ENCODE results near the gene PIK3R5. TPM values are rescaled to one million over a fixed set of nuclear protein-coding genes. Genes with fewer than 3 reads are reported as not detected.

Gene PIK3R5
- total and polyA plus RNA-seq, 5 donors = 2.0 to 5.2 (median 4.9) TPM

- H3K27ac ChIP-seq (ENCODE audit: low read length) = no peak overlapping the region
- 38% methylated on average over 6 of the region's 6 CpGs for whole genome bisulfite sequencing
- DNase-seq (no peak), ATAC-seq (peak; percentile 64 to 70)
- H3K27me3 ChIP-seq (ENCODE audit: control insufficient read depth, insufficient read depth) = no peaks in the 10 kb centered on the region
- peaks cover 2% of the 10 kb centered on the region for H3K9me3 ChIP-seq (ENCODE audit: control insufficient read depth, low read length)
- no peaks in the 10 kb centered on the region for H3K4me1 ChIP-seq (ENCODE audit: control insufficient read depth, insufficient read depth, low read length)
- no peak overlapping the region for H3K4me3 ChIP-seq (ENCODE audit: low read length)
- intact Hi-C loops (cut with DNase I) = no loop called here
These were observed 43.1 kb downstream of the PIK3R5 start for GRCh38 chr17:8922451-8922850.

GRCh38 chr17:8921147-8921546 lies 44.4 kb downstream of the PIK3R5 start:
- 54% methylated on average over 2 of the region's 2 CpGs for WGBS
- intact Hi-C loops (cut with DNase I) = no loop called here
- Histone ChIP-seq H3K9me3 (ENCODE audit: control insufficient read depth, low read length) (no peaks in the 10 kb centered on the region), H3K27ac (ENCODE audit: low read length) (no peak overlapping the region), H3K4me3 (ENCODE audit: low read length) (no peak overlapping the region), H3K27me3 (ENCODE audit: control insufficient read depth, insufficient read depth) (no peaks in the 10 kb centered on the region), H3K4me1 (ENCODE audit: control insufficient read depth, insufficient read depth, low read length) (no peaks in the 10 kb centered on the region)
- DNase-seq (no peak), ATAC-seq (no peak)

DNA sequence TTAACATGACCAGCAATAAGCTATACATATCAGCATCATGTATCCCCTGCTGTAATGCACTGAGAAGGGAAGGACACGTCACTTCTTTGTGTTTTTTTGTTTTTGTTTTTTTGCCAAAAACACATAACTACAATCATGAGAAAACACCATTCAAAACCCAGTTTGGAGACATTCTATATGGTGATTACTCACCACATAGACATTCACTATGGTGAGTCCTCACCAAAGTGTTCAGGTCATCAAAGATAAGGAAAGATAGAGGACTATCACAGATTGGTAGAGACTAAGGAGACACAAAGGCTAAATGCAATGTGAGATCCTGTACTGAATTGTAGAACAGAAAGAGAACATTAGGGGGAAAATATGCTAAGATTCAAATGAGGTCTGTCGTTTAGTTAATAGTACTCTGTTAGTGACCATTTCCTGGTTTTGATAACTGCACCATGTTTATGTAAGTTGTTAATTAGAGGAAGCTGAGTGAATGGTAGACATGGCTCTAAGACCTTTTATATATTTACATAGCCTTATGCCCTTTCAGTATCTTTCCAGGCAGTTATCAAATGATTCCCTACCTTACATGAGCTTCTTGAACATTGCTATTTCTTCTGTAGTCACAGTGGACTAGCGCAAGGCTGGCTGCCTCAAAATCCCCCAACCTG lies 46.6 kb downstream of the PIK3R5 start:
- Histone ChIP-seq H3K4me3 (ENCODE audit: low read length) (no peak overlapping the region), H3K27me3 (ENCODE audit: control insufficient read depth, insufficient read depth) (no peaks in the 10 kb centered on the region), H3K9me3 (ENCODE audit: control insufficient read depth, low read length) (no peaks in the 10 kb centered on the region), H3K4me1 (ENCODE audit: control insufficient read depth, insufficient read depth, low read length) (no peaks in the 10 kb centered on the region), H3K27ac (ENCODE audit: low read length) (no peak overlapping the region)
- DNase-seq (no peak), ATAC-seq (no peak)
- 45% methylated on average over 3 of the region's 3 CpGs for WGBS
- intact Hi-C loops (cut with DNase I) = no loop called here

DNA sequence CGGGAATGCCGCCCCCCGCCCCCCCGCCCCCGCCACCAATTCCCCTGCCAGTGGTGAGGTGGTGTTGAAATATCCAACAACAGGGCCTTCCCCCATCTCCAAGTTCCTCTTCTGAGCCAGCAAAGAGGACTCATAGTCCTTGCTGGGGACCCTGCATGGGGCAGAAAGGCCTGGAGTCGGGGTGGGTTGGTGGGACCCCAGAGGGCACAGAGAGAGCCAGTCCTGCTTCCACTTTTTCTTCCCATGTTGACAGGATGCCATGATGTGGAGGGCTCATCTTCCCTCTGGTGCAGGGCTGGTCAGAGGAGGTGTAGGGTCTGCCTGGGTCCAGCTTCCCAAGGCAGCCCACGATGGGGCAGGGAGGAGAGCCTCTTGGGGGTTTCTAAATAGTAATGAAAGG lies 49.0 kb downstream of the PIK3R5 start:
- intact Hi-C loops (cut with DNase I) = no loop called here
- DNase-seq (peak in 1 of 3 donors; percentile 53), ATAC-seq (peak; percentile 50 to 55)
- no peaks in the 10 kb centered on the region for H3K4me1 ChIP-seq (ENCODE audit: control insufficient read depth, insufficient read depth, low read length)
- 76% methylated on average over 7 of the region's 7 CpGs for WGBS
- H3K4me3 ChIP-seq (ENCODE audit: low read length) = no peak overlapping the region
- peak overlapping the region; percentile 40 for H3K27ac ChIP-seq (ENCODE audit: low read length)
- H3K9me3 ChIP-seq (ENCODE audit: control insufficient read depth, low read length) = no peaks in the 10 kb centered on the region
- H3K27me3 ChIP-seq (ENCODE audit: control insufficient read depth, insufficient read depth) = no peaks in the 10 kb centered on the region

DNA sequence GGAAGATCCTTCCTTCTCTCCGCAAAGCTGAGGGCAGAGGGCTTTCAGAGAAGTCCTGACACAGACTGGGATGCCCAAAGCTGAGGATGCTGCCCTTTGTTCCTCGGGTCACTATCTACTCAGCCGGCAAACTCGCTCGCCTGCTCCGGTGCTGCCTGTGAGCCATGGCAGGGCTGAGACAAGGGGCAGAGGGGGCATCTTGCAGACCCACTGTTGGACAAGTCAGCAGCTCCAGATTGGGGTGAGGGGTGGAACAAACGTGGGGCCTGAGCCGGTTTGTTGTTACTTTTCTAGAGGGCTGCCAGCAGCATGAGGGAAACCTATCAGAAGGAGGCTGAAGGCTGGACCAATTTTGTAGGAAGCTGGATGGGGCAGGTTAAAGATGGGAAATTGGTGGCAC lies 51.0 kb downstream of the PIK3R5 start:
- Histone ChIP-seq H3K27me3 (ENCODE audit: control insufficient read depth, insufficient read depth) (no peaks in the 10 kb centered on the region), H3K4me3 (ENCODE audit: low read length) (no peak overlapping the region), H3K27ac (ENCODE audit: low read length) (no peak overlapping the region), H3K9me3 (ENCODE audit: control insufficient read depth, low read length) (no peaks in the 10 kb centered on the region), H3K4me1 (ENCODE audit: control insufficient read depth, insufficient read depth, low read length) (no peaks in the 10 kb centered on the region)
- WGBS = 84% methylated on average over 8 of the region's 8 CpGs
- ATAC-seq = no peak
- intact Hi-C loops (cut with DNase I) = no loop called here
- no peak for DNase-seq

- intact Hi-C loops (cut with DNase I) = no loop called here
- Histone ChIP-seq H3K9me3 (ENCODE audit: control insufficient read depth, low read length) (no peaks in the 10 kb centered on the region), H3K27me3 (ENCODE audit: control insufficient read depth, insufficient read depth) (no peaks in the 10 kb centered on the region), H3K4me3 (ENCODE audit: low read length) (no peak overlapping the region), H3K4me1 (ENCODE audit: control insufficient read depth, insufficient read depth, low read length) (no peaks in the 10 kb centered on the region), H3K27ac (ENCODE audit: low read length) (no peak overlapping the region)
- ATAC-seq (no peak), DNase-seq (no peak)
- 75% methylated on average over 4 of the region's 4 CpGs for WGBS
These were observed 51.6 kb downstream of the PIK3R5 start for GRCh38 chr17:8913879-8914278.

DNA sequence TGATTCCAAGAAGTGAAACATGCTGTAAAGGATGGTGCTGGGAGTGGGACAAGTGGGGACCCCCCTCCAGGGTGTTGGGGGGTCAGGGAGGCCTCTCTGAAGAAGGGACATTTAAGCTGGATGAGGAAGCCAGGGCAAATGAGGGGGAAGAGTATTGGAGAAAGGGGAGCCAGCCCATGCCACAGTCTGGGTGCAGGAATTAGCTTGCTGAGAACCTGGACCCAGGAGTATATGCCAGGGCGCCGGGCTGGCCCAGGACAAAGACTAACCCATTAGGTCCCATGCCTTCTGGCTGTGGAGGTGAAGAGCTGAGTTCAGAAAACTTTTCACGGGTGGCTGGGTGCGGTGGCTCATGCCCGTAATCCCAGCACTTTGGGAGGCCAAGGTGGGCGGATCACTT lies 52.4 kb downstream of the PIK3R5 start:
- Histone ChIP-seq H3K4me1 (ENCODE audit: control insufficient read depth, insufficient read depth, low read length) (no peaks in the 10 kb centered on the region), H3K27me3 (ENCODE audit: control insufficient read depth, insufficient read depth) (no peaks in the 10 kb centered on the region), H3K27ac (ENCODE audit: low read length) (no peak overlapping the region), H3K9me3 (ENCODE audit: control insufficient read depth, low read length) (no peaks in the 10 kb centered on the region), H3K4me3 (ENCODE audit: low read length) (no peak overlapping the region)
- intact Hi-C loops (cut with DNase I) = no loop called here
- DNase-seq (no peak), ATAC-seq (no peak)
- 88% methylated on average over 6 of the region's 6 CpGs for WGBS

GRCh38 chr17:8912084-8912981 lies 53.2 kb downstream of the PIK3R5 start:
- DNase-seq = no peak
- intact Hi-C loops (cut with DNase I) = no loop called here
- H3K27me3 ChIP-seq (ENCODE audit: control insufficient read depth, insufficient read depth) = no peaks in the 10 kb centered on the region
- ATAC-seq = no peak
- no peaks in the 10 kb centered on the region for H3K4me1 ChIP-seq (ENCODE audit: control insufficient read depth, insufficient read depth, low read length)
- 74% methylated on average over 18 of the region's 18 CpGs for whole genome bisulfite sequencing
- H3K9me3 ChIP-seq (ENCODE audit: control insufficient read depth, low read length) = no peaks in the 10 kb centered on the region
- H3K4me3 ChIP-seq (ENCODE audit: low read length) = no peak overlapping the region
- H3K27ac ChIP-seq (ENCODE audit: low read length) = no peak overlapping the region

DNA sequence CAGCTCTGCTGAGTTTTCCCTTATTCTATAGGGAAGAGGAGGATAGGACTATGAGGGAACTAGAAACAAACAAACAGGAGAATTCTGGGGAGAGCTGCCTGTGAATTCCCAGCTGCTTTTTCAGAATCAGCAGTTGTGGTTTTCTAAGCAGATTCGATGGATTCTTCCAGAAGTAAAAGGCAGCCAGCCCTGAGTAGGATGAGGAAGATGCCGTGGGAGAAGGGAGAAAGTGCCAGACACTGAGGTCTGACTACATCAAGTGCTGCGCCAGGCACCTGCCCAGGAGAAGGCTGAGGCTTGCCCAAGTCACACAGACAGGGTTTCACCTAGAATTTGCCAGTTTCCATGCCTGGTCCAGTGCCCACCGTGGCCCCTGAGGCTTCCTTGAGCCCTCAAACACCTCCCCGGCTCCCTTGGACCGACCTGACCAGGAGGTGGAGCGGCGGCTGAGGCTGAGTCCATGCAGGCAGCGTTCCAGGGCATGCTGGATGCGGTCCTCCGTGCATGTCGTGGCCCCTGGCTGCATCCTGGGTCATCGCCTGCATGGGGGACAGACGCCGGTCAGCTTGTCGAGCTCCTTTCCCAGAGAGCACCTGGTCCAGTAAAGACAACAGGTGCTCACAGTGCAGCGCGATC lies 54.4 kb downstream of the PIK3R5 start:
- Histone ChIP-seq H3K27me3 (ENCODE audit: control insufficient read depth, insufficient read depth) (no peaks in the 10 kb centered on the region), H3K4me3 (ENCODE audit: low read length) (no peak overlapping the region), H3K27ac (ENCODE audit: low read length) (no peak overlapping the region), H3K9me3 (ENCODE audit: control insufficient read depth, low read length) (no peaks in the 10 kb centered on the region), H3K4me1 (ENCODE audit: control insufficient read depth, insufficient read depth, low read length) (no peaks in the 10 kb centered on the region)
- 83% methylated on average over 18 of the region's 18 CpGs for WGBS
- ATAC-seq (no peak), DNase-seq (no peak)
- intact Hi-C loops (cut with DNase I) = no loop called here

DNA sequence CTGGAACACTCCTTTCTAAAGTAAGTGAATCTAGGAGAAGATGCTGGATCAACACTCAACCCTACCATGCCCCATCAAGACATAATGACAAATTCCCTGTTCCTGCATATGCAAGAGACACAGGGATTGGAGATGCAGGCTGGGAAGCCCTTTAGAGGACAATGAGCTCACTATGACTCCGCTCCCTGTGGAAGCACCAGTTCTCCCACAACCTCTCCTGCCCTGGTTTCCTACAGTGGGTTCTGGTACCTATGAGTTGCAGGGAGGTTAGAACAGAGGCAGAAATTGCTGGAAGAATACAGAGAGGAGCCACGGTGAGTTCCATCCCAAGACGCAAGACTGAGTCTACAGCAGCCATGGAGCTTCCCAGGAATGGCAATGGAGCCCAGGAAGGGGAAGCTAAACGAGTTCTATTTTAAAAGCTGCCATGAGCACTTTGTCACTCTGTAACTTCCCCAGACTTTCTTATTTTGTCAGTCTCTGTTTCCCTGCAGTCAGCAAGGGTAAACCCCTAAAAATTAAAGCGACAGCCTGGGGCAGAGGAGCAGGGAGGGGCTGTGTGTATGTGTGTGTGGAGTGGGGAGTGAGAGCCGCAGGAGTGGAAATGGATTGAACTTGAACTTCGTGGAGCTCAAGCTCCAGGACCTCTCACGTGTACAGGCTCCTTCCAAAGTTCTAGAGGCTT lies 55.8 kb downstream of the PIK3R5 start:
- ATAC-seq (no peak), DNase-seq (no peak)
- Histone ChIP-seq H3K4me1 (ENCODE audit: control insufficient read depth, insufficient read depth, low read length) (no peaks in the 10 kb centered on the region), H3K27me3 (ENCODE audit: control insufficient read depth, insufficient read depth) (no peaks in the 10 kb centered on the region), H3K9me3 (ENCODE audit: control insufficient read depth, low read length) (no peaks in the 10 kb centered on the region), H3K27ac (ENCODE audit: low read length) (no peak overlapping the region), H3K4me3 (ENCODE audit: low read length) (no peak overlapping the region)
- WGBS = 71% methylated on average over 8 of the region's 8 CpGs
- intact Hi-C loops (cut with DNase I) = no loop called here

DNA sequence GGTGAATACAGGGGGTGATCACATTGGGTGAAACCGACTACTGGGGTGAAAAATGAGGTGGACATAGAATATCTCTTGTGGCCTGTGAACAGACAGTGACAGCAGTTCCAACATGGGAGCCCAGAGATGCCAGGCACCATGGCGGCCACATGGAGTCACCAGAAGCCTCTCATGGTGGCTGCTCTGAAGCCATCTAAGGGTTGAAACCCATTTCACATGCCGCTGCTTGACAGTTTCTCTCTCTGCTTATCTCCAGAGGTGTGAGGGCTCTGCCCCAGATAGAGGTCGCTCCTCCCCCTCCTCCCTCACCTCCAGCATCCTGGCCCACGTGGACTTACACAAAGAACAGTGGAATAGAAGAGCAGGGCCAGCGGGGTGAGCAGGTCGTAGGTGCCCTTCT lies 60.2 kb downstream of the PIK3R5 start:
- Histone ChIP-seq H3K27ac (ENCODE audit: low read length) (no peak overlapping the region), H3K9me3 (ENCODE audit: control insufficient read depth, low read length) (no peaks in the 10 kb centered on the region), H3K27me3 (ENCODE audit: control insufficient read depth, insufficient read depth) (no peaks in the 10 kb centered on the region), H3K4me3 (ENCODE audit: low read length) (no peak overlapping the region), H3K4me1 (ENCODE audit: control insufficient read depth, insufficient read depth, low read length) (no peaks in the 10 kb centered on the region)
- WGBS = 60% methylated on average over 7 of the region's 7 CpGs
- DNase-seq (no peak), ATAC-seq (no peak)
- intact Hi-C loops (cut with DNase I) = no loop called here
